ENCODE data around the gene PLA2G4B. TPM values are rescaled to one million over a fixed set of nuclear protein-coding genes. Genes with fewer than 3 reads are reported as not detected.

Gene PLA2G4B
- total and polyA plus RNA-seq, 2 of the 8 experiments (the other 6 are each of a cell fraction or from before 2014, with no cell fraction given), result 4.2 to 9.2 TPM

DNA sequence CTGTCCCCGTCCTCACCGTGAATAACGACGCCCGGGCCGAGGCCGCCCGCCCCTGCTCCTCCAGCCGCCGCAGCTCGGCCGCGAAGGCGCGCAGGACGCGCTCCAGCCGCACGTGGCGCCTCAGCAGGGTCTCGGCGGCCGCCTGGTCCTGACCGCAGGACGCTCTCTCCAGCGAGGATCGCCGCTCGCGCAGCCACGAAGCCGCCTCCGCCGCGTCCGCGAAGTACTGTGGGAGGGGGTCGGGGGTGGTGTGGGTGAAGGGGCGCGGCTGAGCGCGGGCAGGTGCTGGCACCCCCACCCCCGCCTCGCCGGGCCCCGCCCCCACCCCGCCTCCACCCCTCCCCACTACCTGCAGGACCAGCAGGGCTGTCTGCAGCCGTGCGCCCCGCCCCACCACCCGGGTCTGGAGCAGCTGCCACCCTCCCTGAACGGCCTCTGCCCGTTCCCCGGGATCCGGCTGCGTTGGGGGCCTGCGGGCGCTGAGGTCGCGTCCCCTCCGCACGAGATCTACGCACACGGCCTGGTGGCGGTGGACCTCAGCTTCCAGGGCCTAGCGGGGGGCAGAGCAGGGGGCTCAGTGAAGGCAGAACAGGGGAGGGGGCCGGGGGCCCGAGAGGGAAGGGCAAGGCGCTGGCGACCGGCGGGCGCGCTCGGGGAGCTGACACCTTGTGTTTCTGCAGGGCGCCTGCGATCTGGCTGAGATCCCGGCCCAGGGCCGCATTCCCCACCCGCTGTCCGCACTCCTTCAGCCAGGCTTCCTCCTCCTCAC lies 43.5 kb downstream of the PLA2G4B start (continued):
- TF ChIP-seq HDAC2 (IDR thresholded peaks at IDR 0.05; ENCODE audit: borderline replicate concordance in 1 of 2, low read depth in 2 of 2, low read length in 2 of 2) (no peak), GABPA (IDR thresholded peaks at IDR 0.05; ENCODE audit: borderline replicate concordance, insufficient read depth, low read length) (no peak), POLR2AphosphoS5 (IDR thresholded peaks at IDR 0.05; ENCODE audit: low read depth, low read length) (no peak), BACH1 (IDR thresholded peaks at IDR 0.05; ENCODE audit: low read length) (no peak), BRCA1 (IDR thresholded peaks at IDR 0.05; ENCODE audit: low read depth, low read length) (no peak), PHF8 (conservative IDR thresholded peaks at IDR 0.05; ENCODE audit: low read depth, low read length) (0 out of 2 replicates have a peak, but pooled peaks have one; percentile 28), HDAC6 (IDR thresholded peaks at IDR 0.05; ENCODE audit: low read depth, low read length) (no peak), GTF2F1 (IDR thresholded peaks at IDR 0.05; ENCODE audit: borderline replicate concordance, low read depth, low read length) (no peak), POU5F1 (IDR thresholded peaks at IDR 0.05; ENCODE audit: low read depth, low read length) (no peak), CEBPB (IDR thresholded peaks at IDR 0.05; ENCODE audit: low read depth, low read length) (no peak), MAFK (IDR thresholded peaks at IDR 0.05; ENCODE audit: low read depth, low read length) (no peak), CREB1 (IDR thresholded peaks at IDR 0.05) (no peak), JUND (IDR thresholded peaks at IDR 0.05; ENCODE audit: low read length) (no peak), EGR1 (IDR thresholded peaks at IDR 0.05; ENCODE audit: borderline replicate concordance, low read depth, low read length) (no peak), NANOG (IDR thresholded peaks at IDR 0.05; ENCODE audit: insufficient read depth, low read depth, low read length, poor library complexity, severe bottlenecking) (no peak), TCF12 (IDR thresholded peaks at IDR 0.05; ENCODE audit: low read depth, low read length) (peak; percentile 14; the same call in 1 of the 2 replicates), SAP30 (IDR thresholded peaks at IDR 0.05; ENCODE audit: insufficient read depth, insufficient replicate concordance, low read length) (no peak), RAD21 (IDR thresholded peaks at IDR 0.05 in 1 of 2, conservative IDR thresholded peaks at IDR 0.05 in 1 of 2; ENCODE audit: low read depth in 2 of 2, low read length in 2 of 2) (no peak), ASH2L (IDR thresholded peaks at IDR 0.05; ENCODE audit: low read length) (peak; percentile 50), ZNF274 (IDR thresholded peaks at IDR 0.05; ENCODE audit: borderline replicate concordance, extremely low read depth, low read length) (no peak), SP1 (IDR thresholded peaks at IDR 0.05; ENCODE audit: low read depth, low read length) (no peak), TAF1 (IDR thresholded peaks at IDR 0.05; ENCODE audit: low read depth, low read length) (no peak), KDM4A (IDR thresholded peaks at IDR 0.05; ENCODE audit: low read depth, low read length, severe bottlenecking) (peak; percentile 68)
- TF ChIP-seq, protein P1, sequence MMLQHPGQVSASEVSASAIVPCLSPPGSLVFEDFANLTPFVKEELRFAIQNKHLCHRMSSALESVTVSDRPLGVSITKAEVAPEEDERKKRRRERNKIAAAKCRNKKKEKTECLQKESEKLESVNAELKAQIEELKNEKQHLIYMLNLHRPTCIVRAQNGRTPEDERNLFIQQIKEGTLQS (IDR thresholded peaks at IDR 0.05; ENCODE audit: insufficient read depth, low read depth, low read length), result no peak
